DMS53 treated with DMSO at 0.1 percent for 48 hours (cell line): ENCODE measurements around the gene B3GALT2.
"Not testable (repeated sequence)": the region's sequence is repeated elsewhere in the genome, so short reads cannot be mapped to it uniquely, and the experiment has no call there.

ENCODE experiments used
- DNase-seq: peaks from one replicate; lab custom pipeline; 2025; ENCODE audit not compliant: unreplicated experiment; lab: John Stamatoyannopoulos, UW

B3GALT2 gene

DNA sequence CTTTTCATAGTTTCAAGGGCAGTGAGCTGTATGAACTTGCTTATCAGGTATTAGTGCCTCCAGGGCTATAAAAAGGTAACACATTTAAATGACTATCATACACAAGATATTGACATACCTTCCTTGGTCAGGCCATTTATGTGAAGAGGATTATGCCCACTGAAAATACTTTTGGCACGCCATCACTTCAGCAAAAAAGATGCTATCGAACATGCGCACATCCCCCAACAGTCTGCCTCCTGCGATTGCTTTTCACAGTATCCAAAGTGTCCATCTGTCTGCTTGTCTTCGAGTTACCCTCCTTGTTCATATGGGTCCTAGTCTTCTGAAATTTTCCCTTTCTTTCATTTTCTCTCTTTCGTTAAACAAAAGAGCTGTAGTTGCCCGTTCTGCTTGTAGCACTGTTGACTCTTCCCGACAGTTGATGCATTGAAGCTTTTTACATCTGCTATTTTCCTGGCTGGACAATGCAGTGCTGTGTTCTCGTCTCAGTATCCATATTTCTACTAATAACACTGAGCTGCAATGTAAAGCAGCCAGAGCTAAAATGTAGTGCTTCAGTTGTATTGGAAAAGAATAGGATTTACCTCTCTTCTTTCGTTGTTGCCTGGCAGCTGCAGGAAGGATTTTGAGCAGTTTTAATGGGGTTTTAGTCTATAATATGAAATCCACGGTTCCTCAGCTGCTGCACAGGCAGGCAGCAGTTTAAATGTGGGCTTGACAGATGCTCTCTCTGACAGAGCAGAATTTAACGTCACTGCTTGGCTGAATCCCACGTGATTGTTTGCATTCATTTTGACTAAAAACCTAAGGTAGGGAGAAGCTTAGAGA is at the start of gene B3GALT2:
Gene B3GALT2 (minus strand): TSS at position 713 of the 831 bp plus-strand sequence. CDS start 5,051 bp downstream, outside the sequence.
- DNase-seq, result peak; percentile 60

DNA sequence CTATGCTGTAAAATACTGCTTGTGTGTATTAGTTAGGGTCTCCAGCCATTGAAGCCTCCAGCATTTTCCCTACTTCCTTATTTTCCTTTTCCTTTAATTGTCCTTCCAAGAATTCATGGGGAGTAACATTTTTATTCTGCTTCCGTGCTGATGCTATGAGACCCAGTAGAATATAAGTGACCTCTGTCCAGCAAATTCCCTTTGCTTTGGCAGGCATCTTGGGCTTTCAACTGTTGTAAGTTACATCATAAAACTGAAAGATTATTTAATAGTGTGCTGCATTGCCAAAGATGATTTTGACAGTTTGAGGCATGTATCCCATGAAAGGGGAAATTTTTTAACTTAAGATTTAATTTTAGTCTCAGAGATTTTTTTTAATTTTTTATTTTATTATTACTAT is 48.1 kb upstream of the B3GALT2 start:
- DNase-seq, result no peak

DNA sequence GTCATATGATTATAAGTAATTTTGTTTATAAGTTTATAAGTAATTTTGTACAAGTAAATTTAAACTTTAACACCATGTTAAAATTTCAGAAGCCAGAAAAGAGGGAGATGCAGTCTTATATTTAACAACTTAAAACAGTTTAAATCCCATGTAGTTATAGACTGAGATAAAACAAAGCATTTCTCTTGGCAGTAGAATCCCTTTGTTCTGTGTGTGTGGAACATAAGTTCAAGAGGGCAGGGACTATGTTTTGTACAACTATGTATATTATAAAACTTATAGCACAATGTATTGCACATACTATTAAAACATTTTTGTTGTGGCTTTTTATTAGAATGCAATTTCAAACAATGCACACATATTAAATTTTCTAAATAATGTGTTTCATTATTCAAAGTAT is 44.7 kb upstream of the B3GALT2 start:
- DNase-seq, result not testable (repeated sequence)

- DNase-seq, result no peak
Measured at GRCh38 chr1:193229136-193229535, 42.7 kb upstream of the B3GALT2 start.

DNA sequence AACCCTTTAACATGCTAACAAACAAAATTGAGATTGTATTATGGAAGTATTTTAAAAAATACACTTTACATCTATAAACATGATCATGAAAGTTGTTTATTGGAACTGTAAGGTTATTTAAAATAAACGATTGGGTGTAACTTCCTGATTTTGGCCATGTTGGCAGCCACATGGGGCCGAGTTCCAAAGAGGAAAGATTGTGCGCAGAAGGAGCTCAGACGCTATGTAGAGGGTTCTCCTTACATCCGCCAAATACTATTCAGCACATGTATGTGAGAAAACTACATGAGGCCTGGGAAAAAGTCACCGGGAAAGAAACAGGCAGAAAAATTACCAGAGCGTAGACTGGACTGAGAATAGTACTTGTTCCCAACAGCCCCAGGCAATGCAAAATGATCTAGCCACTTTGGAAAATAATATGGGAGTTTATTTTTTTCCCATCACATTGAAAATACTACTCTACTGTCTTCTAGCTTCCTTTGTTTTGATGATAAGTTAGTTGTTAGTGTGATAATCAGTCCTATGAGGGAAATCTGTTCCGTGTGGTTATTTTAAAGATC is 35.7 kb upstream of the B3GALT2 start:
- DNase-seq, result no peak

DNA sequence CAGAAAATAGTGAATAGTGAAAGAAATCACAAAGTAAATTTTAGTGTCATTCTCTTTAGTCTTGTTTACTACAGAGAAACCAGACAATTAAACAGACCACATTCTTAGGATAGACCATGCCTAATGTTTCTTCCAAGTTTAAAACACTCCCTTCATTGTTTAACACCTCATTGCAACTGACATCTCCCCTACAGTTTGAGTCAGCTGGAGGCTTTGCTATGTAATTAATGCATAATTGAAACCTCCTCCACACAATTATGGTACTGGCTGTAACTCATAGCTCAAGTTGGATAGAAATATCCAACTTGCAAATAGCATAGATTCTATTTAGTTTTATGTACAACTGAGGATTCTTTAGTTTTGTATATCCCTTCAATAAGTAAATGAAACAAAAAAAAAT is 35.2 kb upstream of the B3GALT2 start:
- DNase-seq, result no peak

GRCh38 chr1:193219391-193219790 is 33.0 kb upstream of the B3GALT2 start:
- DNase-seq, result no peak

DNA sequence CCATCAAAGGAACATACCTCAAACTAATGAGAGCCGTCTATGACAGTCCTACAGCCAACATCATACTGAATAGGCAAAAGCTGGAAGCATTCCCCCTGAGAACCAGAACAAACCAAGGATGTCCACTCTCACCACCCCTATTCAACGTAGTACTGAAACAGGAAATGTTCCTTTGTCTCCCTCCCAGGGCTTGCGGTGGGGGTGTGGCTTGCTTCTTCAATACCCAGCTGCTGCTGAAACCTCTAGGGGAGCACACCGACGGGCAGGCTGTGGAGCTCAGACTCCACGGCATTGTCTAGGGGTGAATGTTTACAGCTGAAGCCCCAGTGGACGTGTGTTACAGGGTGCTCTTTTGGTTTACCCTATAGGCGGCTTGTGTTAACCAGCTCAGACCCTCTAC is 30.5 kb upstream of the B3GALT2 start:
- DNase-seq, result no peak

GRCh38 chr1:193213998-193214397 is 27.6 kb upstream of the B3GALT2 start:
- no peak for DNase-seq

DNA sequence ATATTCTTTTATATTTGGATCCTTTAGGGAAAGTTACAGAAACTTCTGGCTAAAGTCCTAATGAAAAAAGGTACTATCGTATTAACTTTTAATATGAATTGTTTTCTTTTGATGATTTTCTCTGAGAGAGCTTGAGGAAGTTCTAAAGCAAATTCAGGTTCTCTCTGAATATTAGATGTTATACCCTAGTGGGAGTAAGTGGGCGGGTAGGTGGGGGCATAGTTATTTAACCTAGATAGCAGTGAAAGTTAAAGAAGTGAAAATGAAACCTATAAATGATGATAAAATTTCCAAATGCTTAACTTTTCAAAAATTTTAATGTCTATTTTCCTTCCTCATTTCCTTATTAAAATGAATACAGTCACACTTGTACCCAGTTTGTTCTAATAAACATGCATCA is 26.2 kb upstream of the B3GALT2 start:
- no peak for DNase-seq

GRCh38 chr1:193211539-193211938 is 25.1 kb upstream of the B3GALT2 start:
- DNase-seq, result no peak

DNA sequence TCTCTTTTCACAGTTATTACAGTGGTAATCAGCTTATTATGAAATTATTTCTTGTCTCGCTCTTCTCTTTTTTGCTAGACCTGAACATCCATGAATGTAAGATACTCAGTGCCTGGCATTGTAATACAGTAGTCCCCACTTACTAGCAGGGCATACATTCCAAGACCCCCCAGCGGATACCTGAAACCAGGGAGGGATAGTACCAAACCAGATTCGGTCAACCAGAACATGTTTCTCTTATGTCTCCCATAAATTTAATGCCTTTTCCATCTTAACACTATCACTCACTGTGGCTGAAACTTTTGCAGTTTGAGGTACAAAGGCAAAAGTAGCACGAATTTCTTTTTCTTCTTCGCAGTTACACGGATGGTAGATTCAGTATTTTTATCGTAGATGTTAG is 24.6 kb upstream of the B3GALT2 start:
- no peak for DNase-seq

DNA sequence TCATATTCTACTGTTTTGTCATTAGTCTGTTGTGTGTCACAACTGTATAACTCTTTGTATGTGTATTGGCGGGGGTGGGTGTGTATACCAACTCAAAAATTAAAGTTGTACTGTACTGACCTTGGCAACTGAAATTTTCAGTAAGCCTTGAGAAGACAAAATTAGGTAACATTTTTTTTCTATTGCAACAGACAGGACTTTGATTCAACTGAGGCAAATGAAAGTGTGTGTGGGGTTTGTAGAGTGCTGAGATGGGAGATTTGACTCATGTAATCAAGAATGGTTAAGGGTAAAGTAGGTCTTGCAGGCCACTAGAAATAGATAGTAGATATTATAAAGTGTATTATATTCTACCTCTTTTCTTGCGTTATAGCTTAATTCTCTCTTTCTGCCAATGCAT is 14.6 kb upstream of the B3GALT2 start:
- DNase-seq, result no peak

DNA sequence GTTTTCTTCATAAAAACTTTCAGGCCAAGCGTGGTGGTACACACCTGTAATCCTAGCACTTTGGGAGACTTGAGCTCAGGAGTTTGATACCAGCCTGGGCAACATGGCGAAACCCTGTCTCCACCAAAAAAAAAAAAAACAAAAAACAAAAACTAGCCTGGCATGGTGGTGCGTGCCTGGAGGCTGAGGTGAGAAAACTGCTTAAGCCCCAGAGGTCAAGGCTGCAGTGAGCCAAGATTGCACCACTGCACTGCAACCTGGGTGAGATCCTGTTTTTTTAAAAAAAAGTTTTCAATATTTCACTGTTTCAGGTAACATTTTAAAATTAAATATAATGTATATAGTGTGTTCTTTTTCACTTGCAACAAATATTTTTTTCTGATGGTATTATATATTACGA is 13.5 kb upstream of the B3GALT2 start:
- DNase-seq, result no peak

DNA sequence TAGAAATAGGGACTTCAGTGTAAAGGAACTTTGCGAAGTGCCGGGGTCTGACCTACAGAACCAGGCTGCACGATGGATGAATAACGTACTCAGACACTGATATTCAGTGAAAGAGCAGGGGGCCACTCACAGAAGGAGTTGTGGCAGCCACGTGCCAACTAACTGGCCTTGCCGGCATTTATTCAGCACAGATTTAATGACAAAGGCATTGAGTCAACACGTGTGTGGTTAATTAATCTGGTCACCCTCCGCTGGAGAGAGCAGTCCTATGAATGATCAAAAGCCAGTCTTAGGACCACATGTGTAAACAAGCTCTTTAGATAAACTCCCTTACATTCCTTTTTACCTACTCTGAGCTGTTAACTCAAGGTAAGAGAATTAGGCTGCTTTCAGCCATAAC is 6.2 kb upstream of the B3GALT2 start:
- no peak for DNase-seq

DNA sequence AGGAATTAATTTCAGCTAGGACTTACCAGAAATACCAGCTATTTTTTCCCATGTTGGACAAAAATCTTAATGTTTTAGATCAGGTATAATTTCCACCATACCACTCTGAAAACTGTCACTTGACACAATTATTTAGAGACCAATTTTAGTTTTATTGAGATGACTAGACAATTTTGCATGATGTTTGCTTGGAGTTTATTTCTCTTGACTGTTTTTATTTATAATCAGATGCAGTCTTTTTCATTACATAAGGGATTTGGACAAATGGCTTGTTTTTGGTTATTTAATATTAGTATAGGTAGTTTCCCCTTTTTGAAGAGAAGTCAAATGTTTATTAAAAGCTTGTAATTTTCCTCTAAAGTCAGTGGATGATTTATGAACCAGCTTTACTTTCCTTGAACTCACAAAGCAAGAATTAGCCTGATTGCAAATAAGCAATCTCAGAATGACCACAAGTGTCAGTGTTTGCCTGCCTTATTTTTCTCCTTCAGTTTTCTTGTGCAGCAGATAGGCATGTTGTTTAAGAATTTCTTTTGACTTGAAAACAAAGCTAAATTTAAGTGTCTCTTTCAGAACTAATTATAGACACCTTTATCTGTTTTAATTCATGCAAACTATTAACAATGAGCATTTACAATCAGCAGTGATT is 3.8 kb upstream of the B3GALT2 start:
- no peak for DNase-seq

DNA sequence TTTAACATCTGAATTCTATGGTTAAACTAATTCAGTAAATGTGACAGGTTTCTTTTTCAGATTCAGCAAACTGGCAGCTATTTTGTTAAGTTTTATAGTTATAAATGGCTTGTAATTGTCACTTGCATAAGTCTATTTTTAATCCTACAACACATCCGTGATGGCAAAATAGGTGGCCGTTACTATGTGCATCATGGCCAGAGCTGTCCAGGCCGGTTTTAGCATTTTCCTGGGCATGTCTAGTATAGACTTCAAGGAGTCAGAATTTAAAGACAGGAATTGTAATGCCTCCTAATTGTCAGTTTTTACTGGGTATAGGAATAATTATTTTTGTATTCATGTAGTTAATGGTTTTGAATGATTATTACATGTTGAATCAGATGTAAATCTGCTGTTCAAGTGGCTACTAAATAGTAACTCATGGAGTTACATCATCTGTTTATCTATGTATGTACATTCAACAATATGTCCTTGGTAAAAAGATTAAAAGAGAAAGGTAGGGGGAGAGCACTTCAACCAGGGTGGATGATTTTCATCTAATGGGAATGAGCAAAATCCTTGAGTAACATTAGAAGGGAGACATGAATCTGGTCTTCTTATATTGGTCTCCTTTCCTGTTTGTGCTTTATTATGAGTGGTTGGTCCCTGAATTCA is 3.2 kb upstream of the B3GALT2 start:
- no peak for DNase-seq

GRCh38 chr1:193188915-193189314 is 2.5 kb upstream of the B3GALT2 start:
- DNase-seq, result not testable (repeated sequence)

DNA sequence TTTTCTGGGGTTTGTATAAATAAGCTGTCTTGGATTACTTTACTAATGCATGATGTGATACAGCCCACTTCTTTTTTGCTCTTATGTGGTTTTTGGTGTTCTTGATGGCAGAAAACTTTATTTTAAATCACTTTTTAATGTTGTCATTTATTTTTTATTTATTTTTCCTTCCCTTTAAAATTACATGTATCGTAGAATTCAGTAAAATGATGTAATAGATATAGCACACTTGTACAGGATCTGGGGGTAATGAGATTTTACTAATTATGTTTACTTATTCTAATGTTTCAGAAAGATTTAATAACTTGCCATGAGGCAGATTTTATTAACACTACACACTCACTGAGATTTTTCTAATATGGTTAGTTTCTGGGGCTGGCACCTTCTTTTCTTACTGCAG is 701 bp upstream of the B3GALT2 start:
- no peak for DNase-seq

DNA sequence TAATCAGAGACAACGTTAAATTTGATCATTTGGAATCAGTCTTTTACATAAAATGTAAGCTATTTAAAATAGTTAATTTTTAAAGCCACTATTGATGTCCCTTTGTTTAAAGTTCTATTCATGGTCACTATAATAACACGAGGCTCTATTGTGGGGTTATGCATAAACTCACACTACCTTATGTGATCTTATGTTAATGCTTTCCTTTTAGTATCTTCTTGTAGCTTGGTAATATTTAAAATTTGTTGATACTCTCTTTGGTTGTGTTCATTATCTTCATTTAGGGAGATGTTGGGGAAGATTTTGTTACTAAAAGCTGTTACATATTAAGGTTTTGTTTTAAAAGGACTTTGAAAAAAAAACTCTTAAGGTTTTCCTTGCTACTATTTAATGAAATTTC is 1.2 kb downstream of the B3GALT2 start:
- DNase-seq, result no peak

DNA sequence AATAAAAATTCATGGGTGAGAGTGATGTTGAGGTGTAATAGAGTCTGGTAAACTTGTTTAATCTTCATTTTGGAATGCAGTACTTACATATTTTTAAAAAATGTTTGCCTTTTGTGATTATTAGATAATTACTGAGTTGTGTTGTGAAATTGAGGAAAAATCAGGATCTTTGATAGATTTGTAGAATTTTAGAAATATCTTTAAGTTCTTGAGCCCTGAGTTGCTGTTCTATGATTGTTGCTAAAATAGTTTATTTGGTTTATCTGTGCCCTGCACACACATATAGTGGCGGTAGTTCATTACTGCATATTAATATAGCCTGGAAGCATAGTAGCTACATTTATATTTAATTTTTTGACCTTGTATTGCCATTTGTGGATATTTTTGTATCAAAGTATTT is 1.6 kb downstream of the B3GALT2 start:
- DNase-seq, result no peak
